ENCODE data around the gene ABCC8.

ABCC8 gene

DNA sequence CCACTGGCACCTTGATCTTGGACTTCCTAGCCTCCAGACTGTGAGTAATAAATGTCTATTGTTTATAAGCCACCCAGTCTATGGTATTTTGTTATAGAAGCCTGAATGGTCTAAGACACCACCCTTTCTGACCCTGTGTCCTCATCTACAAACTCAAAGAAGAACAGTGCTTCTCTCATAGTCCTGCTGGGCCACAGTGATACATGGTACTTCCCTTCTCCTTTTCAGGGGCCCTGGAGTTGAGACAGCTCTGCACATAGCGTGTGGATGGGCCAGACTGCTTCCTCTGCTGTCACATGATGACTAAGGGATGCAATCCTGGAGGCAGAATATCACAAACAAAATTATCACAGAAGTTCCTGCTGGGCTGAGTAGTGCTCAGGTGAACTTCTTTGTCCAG is 93.2 kb downstream of the ABCC8 start:
- peak; percentile 19 for DNase-seq

GRCh38 chr11:17382046-17382728 is 94.5 kb downstream of the ABCC8 start:
- DNase-seq: no peak

GRCh38 chr11:17381156-17381555 is 95.5 kb downstream of the ABCC8 start:
- no peak for DNase-seq

- DNase-seq: no peak
Measured at GRCh38 chr11:17379383-17380180, 97.1 kb downstream of the ABCC8 start.

- no peak for DNase-seq
Measured at GRCh38 chr11:17378655-17379054, 98.0 kb downstream of the ABCC8 start.

DNA sequence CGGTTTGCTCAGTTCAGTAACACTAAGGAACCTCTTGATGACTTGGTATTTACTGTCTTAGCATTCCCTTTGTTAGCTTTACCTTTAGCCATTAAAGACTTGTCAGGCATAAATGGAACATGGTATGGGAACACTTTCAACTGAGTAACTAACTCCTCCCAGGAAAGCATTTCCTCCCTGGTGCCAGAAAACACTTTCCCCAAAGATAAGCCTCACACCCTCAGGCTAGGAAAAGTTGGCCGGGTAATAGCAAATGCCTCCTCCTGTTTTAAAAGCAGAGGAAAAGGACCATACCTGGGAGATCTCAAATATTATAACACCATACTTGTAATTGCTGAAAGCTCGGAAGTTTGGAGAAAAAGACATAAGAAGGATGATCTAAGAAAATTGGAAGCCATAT is 100.2 kb downstream of the ABCC8 start:
- no peak for DNase-seq

DNA sequence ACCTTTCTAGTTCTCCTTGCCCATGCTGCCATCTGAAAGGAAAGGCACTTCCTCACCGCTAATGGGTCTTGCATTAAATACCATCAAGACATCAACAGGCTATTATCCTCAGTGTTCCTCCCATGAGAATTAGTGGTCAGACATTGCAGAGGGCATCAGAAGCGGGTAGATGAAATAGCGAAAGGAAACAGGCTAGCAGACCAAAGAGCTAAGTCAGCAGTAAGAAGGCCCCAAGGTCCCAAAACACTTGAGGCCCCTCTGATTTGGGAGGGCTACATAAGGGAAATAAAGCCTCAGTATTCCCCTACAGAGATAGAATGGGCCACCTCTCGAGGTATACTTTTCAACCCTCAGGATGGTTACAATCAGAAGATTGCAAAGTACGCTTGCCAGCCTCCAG is 101.1 kb downstream of the ABCC8 start:
- DNase-seq: no peak

- DNase-seq: no peak
Measured at GRCh38 chr11:17371614-17372013, 105.0 kb downstream of the ABCC8 start.

- no peak for DNase-seq
Measured at GRCh38 chr11:17369684-17370243, 106.9 kb downstream of the ABCC8 start.

- no peak for DNase-seq
Measured at GRCh38 chr11:17369094-17369493, 107.6 kb downstream of the ABCC8 start.

- no peak for DNase-seq
Measured at GRCh38 chr11:17368551-17368950, 108.1 kb downstream of the ABCC8 start.

GRCh38 chr11:17366495-17366894 is 110.2 kb downstream of the ABCC8 start:
- DNase-seq: no peak

DNA sequence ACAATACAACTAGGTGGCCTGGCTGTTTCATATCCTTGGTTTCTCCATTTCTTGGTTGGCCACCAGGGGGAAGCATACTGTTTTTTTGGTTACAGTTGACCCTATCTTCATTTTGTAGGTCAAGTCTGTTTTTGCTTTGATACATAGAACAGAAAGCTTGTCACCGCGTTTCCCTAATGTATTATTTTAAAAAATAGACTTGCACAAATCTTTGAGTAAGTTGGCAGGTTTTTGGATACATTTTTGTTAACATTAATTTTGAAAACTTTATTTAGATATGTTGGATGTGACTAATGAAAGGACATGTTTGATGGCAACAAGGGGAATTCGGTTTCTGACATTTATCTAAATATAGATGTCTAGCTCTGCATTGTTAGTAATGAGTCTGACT is 122.0 kb downstream of the ABCC8 start:
- peak; percentile 17 for DNase-seq

DNA sequence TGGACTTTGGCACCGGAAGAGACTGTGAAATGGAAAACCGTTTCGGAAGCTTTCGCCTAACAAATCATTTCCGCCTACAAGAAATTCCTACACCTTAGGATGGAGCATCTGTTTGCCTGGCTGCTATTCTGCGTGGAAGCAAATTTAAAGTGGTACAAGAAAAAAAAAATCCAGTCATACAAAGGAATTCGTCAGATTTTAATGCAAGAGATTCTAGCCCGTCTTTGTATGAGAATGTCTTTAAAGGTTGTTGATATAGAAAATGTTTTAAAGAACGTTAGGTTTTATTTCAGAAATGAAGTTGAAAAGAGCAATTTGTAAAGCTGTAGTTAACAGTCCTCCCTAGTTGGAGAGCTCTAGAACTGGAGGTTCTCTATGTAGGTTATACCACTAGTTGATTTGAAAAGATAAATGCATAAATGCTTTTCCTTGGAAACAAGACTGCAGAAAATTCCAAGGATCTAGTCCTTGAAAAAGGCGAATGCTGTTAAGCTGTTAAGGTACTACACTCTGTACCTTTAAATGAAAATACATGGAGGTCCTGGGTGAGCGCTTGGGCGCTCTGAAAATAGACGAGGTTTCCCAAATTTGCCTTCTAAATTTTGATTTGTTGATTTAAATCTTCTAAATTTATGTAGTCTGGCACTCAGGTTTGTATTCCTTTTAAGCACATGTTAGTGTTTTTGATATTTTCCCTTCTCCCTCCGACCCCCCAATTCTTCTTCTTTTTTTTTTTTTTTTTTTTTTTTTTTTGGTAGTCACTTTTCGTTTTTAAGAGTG is 122.6 kb downstream of the ABCC8 start:
- no peak for DNase-seq

- DNase-seq: no peak
Measured at GRCh38 chr11:17352950-17353820, 123.5 kb downstream of the ABCC8 start.

GRCh38 chr11:17351510-17352176 is 125.0 kb downstream of the ABCC8 start, which contains the start of gene NCR3LG1:
NCR3LG1 (plus strand) TSS chr11:17351800; CDS start chr11:17351970, 170 bp downstream.
- DNase-seq: peak; percentile 11

DNA sequence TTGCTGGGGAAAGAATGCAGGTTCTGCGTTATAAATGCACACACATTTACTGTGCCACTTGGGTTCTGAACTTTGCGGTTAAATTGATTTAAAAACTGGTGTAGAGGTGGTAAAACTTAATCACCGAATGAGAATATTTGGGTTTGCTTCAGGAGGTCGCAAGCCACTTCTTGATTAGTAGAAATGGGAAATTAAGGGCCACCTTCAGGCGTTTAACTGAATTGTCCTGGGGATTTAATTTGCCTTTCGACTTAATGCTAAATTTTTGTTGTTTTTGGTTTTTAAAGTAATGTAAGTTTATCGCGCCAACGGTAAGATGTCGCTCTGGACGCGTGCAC is 125.5 kb downstream of the ABCC8 start:
- no peak for DNase-seq

DNA sequence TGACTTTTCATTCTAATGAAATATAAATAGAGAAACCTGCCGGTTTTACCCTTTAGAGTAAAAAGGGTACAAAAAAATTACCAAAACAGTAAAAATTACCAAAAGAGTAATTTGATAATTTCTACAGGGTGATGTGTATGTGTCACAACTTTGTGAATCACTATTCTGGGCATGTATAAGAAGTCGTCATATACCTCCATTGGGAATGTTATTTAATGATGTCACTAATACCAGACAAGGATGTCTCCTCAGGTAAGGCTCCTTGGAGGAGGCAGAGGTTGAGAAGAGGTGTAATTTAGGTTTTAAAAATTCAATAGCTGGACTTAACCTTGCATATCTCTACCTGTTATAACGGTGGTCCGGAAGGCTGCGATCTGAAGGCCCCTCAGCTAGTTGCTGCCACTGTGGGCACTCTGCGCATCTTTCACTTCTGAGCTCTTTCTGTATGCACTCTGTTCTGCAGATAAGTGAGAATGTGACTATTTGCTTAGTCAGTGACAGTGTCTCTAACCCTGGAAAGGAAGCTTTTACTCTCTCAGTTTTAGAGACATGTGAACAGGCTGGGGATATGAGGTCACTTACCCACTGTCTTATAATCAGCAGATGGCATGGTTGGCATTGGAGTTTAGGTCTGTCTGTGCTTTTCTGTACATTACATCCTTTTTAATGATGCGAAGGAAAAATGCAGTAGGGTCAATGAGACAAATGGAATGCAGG is 126.0 kb downstream of the ABCC8 start:
- DNase-seq: no peak

DNA sequence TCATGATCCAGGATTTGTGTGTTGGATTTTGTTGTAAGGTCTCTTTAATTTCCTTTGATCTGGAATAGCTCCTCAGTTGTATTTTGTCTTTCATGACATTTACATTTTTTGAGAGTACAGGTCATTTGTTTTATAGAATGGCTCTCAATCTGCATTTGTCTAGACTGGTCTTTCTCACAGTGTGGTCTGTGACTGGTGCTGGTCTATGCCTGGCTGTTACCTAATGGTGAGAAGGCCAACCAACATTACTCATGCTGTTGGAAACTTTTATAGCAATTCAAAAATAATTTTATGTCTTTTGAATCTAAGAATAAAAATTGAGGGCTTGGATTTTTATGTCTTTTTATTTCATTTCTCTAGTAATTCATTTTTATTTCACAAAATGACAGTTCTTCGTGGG is 129.0 kb downstream of the ABCC8 start:
- DNase-seq: no peak

DNA sequence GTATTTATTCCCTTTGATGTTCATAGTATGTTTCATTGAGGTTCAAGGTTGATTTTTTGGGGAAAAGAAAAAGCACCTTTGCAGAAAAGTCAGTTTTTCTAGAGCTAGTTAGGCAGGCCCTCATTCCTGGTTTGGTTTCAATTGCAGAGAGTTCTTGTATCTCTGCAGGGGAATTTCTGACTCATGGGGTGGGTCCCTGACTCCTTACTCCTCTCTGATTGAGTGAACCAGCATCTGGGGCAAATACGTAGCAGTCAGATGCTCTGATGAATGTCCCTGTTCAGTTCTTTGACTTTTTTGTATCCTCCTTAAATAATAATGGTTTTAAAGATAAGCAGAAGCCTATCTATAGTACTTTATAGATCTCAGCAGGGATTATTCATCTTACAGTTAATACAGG is 132.7 kb downstream of the ABCC8 start:
- no peak for DNase-seq

DNA sequence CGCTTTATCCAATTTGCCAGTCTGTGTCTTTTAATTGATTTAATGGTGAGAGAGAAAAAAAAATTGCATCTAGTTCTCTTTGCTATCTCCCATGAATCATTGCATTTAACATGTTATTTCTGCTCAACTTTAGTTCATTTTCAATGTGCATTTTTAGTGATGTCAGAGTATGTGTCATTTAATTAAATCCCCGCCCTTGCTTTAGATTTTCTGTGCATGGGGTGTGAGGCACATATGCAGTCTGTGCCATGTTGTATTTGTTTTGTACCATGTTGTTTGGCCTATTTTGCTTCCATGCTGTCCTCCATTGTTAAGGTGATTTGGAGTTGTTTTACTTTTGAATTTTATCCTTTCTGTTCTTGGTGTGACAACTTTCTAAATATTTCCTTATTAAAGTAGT is 133.4 kb downstream of the ABCC8 start:
- DNase-seq: no peak

Measured in SIG-M5 (cell line).